HFF-Myc (cell line): Measurements from ENCODE around the gene CELF2.

Experiments used
- DNase-seq: peaks from one replicate; pipeline ENCODE4 v3.0.0-alpha.2; 2011; ENCODE audit warnings: low read depth; ENCODE audit errors: extremely low read depth
- H3K4me3 ChIP-seq: replicated peaks from 2 replicates; pipeline ENCODE4 v1.5.1; 2011; ENCODE audit warnings: low read depth, mild to moderate bottlenecking, control low read depth, low read length
- TF ChIP-seq, protein P1 (sequence below): IDR thresholded peaks from 2 replicates; pipeline ENCODE4 v1.5.1; 2012; ENCODE audit warnings: mild to moderate bottlenecking, low read depth, low read length, control low read depth; ENCODE audit errors: missing control alignments

CELF2 gene

DNA sequence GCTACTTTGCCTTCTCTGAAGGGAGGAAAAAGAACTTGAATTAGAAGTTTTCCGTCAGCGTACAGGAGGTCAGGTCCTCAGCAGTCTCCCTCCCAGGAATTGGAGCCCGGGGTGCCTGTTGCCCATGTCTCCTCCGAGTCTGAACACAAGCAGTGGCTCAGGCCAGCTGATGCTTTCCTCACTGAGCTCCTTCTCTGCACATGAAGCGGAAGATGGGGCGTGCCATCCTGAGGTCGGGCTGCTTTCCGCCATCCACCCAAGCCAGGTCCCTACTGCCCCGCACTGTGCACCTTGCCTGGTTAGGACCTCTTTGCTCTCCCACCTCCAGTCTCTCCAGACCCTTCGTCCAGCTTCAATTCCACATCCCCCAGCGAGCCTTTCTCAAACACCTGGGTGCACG lies 237.5 kb downstream of the CELF2 start:
- no peak overlapping the region for H3K4me3 ChIP-seq
- TF ChIP-seq, protein P1, sequence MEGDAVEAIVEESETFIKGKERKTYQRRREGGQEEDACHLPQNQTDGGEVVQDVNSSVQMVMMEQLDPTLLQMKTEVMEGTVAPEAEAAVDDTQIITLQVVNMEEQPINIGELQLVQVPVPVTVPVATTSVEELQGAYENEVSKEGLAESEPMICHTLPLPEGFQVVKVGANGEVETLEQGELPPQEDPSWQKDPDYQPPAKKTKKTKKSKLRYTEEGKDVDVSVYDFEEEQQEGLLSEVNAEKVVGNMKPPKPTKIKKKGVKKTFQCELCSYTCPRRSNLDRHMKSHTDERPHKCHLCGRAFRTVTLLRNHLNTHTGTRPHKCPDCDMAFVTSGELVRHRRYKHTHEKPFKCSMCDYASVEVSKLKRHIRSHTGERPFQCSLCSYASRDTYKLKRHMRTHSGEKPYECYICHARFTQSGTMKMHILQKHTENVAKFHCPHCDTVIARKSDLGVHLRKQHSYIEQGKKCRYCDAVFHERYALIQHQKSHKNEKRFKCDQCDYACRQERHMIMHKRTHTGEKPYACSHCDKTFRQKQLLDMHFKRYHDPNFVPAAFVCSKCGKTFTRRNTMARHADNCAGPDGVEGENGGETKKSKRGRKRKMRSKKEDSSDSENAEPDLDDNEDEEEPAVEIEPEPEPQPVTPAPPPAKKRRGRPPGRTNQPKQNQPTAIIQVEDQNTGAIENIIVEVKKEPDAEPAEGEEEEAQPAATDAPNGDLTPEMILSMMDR, result no peak
- no peak for DNase-seq

DNA sequence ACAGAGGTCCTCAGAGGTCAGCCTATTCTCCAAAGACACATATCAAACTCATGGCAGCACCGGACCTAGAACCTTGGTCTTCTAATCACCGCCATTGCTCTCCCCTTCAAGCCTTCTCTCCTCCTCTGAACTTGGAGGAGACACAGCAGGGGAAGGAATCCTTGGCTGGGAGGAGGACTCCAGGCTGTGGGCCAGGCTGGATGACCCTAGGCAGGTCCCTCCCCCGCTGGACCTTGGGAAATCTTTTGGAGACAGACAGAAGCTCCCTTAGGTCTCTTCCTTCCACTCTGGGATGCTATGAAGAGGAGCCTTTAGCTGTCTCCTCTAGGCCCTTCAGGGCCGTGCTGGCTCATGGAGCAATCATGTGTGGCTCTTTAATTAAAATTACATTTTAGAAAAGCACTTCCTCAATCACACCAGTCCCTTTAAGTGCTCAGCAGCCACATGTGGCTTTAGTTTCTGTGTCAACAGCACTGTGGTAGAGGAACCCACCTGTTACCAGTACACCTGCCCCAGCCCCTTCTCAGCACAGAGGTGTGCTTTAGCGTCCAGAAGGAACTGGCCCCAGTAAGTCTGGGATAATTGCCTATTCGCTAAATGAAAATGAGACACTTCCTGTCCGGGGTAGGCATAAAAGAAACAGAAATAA lies 238.2 kb downstream of the CELF2 start:
- TF ChIP-seq, protein P1, result no peak
- DNase-seq, result no peak
- H3K4me3 ChIP-seq, result no peak overlapping the region

DNA sequence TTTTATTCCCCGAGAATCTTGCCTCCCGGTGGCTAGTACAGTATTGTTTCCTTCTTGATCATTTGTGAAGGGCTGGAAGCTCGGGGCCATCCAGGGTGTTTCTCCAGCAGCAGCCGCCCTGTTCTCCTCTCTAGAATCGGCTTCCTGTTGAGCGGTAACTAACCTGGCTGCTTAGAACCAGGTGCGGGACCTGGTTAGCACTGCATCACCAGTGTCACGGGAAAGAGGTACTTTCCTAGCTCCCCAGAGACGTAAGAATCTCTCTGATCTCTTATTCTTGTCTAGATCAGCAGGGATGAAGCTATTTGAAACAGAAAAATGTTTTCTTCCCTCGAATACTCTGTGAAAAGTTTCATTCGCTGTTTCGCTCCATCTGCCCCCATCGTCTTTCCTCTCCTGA lies 239.2 kb downstream of the CELF2 start:
- DNase-seq, result no peak
- H3K4me3 ChIP-seq, result no peak overlapping the region
- TF ChIP-seq, protein P1, result no peak

DNA sequence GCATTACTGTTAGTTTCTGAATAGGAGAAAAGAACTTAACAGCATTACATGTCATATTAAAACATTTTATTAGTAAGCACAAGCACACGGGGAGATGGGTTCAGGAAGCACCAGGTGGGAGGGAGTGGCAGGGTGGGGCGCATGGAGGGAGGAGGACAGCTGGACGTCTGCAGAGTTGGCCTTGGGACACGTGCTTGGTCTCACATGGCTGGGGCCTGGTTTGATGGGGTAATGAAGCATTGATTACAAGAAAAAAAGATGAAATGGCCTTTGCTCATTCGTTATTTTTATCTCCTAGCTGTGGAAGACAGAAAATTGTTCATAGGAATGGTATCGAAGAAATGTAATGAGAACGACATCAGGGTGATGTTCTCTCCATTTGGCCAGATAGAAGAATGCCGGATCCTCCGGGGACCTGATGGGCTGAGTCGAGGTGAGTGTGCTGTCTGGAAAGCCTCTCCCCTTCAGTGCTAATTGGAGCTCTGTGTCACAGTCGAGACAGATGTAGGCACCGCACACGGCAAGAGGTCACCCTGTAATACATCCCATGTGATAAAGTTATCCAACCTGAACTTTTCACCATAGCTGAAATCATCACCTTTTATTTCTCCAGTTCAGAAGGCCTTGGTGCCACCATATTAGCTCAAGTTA lies 239.9 kb downstream of the CELF2 start:
- no peak for DNase-seq
- H3K4me3 ChIP-seq, result no peak overlapping the region

DNA sequence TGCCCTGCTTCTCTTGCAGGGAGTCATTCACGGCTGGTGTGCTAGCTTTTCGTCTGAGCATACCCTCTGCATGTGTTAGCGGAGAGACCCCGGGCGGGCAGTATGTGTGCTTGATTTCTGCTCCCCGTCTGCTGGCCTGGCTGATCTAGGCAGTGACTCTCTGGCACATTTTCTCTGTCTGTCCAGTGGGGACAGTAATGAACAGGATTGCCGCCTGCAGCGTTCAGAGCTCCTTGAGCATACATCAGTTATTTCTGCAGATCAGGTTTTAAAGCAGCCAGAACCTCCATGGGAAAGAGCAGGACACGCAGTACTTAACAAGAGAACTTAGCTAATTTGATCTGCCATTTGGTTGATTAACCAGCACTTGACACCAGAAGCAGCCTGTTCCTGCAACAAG lies 242.5 kb downstream of the CELF2 start:
- no peak for DNase-seq
- no peak overlapping the region for H3K4me3 ChIP-seq
- TF ChIP-seq, protein P1, result no peak

More for the DNA sequence above, 239.9 kb downstream of the CELF2 start:
- TF ChIP-seq, protein P1, result no peak

DNA sequence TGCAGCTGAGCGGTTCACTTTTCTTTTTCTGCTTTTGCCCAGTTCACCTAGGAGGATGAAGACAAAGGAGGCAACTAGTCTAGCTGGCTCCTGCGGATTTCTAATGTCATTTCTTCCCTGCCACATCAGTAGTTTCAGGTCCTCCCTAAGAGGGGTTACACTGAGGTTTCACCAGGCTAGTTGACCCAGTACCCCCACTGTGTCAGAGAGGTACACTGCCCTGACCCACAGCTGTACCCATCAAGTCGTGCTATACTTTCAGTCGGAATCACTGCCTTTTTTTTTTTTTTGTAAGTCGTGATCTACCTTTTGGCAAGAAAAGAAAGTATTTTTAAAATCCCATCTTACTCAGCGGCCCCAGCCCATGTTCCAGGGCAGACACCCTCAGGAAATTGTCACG lies 243.5 kb downstream of the CELF2 start:
- no peak for DNase-seq
- TF ChIP-seq, protein P1, result no peak
- H3K4me3 ChIP-seq, result no peak overlapping the region
